Measurements from ENCODE around the gene G2E3. TPM values are rescaled to one million over a fixed set of nuclear protein-coding genes. Genes with fewer than 3 reads are reported as not detected.

Gene G2E3
- total and polyA plus RNA-seq, 4 donors, result 2.4 to 14.0 (median 5.7) TPM

DNA sequence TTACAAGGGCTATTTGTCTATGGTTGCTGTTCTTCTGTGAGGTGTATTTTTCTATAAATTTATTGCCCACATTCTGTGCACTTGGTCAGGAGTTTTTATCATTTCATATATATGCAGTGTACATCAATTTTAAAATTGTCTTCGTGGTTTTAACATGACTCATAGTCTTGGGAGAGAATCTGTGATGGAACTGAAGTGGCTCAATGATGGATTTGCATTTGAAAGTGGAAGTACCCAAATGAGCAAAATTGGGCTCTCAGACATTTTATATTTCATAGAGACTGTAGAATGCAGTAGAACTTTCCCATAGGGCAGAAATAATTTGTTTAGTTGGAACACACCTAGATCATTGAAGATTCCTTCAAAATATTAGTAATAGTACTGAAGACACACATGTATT, 61.2 kb downstream of the G2E3 start:
- Histone ChIP-seq H3K27me3 (ENCODE audit: control insufficient read depth in 4 of 4, insufficient read depth in 4 of 4, low read length in 3 of 4) (no peaks in the 10 kb centered on the region), H3K9ac (ENCODE audit: low read depth in 1 of 2, low read length in 2 of 2) (no peak overlapping the region), H3K4me3 (ENCODE audit: low read depth in 1 of 3, low read length in 3 of 3) (no peak overlapping the region), H3K36me3 (ENCODE audit: control insufficient read depth in 4 of 4, insufficient read depth in 3 of 4, low read depth in 1 of 4, low read length in 3 of 4) (peaks cover 0 to 6% (median 2%) of the 10 kb centered on the region in 4 donors), H3K27ac (ENCODE audit: low read depth in 1 of 2, low read length in 2 of 2) (no peak overlapping the region), H3K9me3 (ENCODE audit: control insufficient read depth in 4 of 4, low read length in 3 of 4) (no peaks in the 10 kb centered on the region), H3K4me1 (ENCODE audit: control insufficient read depth in 4 of 4, insufficient read depth in 4 of 4, low read length in 3 of 4) (peaks cover 2 to 21% (median 14%) of the 10 kb centered on the region in 4 donors)
- no peak for TF ChIP-seq TAF1 (conservative IDR thresholded peaks at IDR 0.05)
- TF ChIP-seq JUND (IDR thresholded peaks at IDR 0.05), result no peak
- no peak for TF ChIP-seq RXRA (IDR thresholded peaks at IDR 0.05)
- DNase-seq (ENCODE audit: low spot score), result no peak
- WGBS, result 86% methylated on average over 1 of the region's 1 CpG

DNA sequence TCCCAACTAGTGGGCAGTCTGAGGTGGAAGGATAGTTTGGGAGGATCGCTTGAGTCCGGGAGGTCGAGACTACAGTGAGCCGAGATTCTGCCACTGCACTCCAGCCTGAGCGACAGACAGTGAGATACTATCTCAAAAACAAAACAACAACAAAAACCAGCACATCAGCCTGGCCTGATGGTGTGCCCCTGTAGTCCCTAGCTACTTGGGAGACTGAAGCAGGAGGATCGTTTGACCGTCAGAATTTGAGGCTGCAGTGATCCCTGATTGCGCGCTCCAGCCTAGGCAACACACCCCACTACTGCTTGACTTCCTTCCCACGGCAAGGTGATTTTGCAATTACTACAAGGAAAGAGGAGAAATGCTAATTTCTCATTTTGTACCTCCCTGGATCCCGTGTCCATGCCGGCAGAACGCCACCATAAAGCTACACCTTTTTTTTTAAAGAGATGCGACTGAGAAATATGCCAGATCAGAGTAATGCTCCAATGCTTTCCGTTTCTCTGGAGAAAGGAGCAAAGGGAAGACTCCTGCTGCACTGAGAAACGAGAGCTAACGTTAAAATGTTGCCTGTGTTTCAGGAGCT, 62.5 kb downstream of the G2E3 start:
- WGBS, result 9% methylated on average over 17 of the region's 17 CpGs
- Histone ChIP-seq H3K4me1 (ENCODE audit: control insufficient read depth in 4 of 4, insufficient read depth in 4 of 4, low read length in 3 of 4) (peaks cover 2 to 24% (median 14%) of the 10 kb centered on the region in 4 donors), H3K27me3 (ENCODE audit: control insufficient read depth in 4 of 4, insufficient read depth in 4 of 4, low read length in 3 of 4) (no peaks in the 10 kb centered on the region), H3K4me3 (ENCODE audit: low read depth in 1 of 3, low read length in 3 of 3) (peak overlapping the region; percentile 66 to 96 (median 87)), H3K9me3 (ENCODE audit: control insufficient read depth in 4 of 4, low read length in 3 of 4) (no peaks in the 10 kb centered on the region), H3K27ac (ENCODE audit: low read depth in 1 of 2, low read length in 2 of 2) (peak overlapping the region; percentile 77 to 79), H3K9ac (ENCODE audit: low read depth in 1 of 2, low read length in 2 of 2) (peak overlapping the region; percentile 22 to 92), H3K36me3 (ENCODE audit: control insufficient read depth in 4 of 4, insufficient read depth in 3 of 4, low read depth in 1 of 4, low read length in 3 of 4) (peaks cover 0 to 4% (median 0%) of the 10 kb centered on the region in 4 donors)
- peak; percentile 37 for DNase-seq (ENCODE audit: low spot score)
- no peak for TF ChIP-seq JUND (IDR thresholded peaks at IDR 0.05)
- TF ChIP-seq, protein P1, sequence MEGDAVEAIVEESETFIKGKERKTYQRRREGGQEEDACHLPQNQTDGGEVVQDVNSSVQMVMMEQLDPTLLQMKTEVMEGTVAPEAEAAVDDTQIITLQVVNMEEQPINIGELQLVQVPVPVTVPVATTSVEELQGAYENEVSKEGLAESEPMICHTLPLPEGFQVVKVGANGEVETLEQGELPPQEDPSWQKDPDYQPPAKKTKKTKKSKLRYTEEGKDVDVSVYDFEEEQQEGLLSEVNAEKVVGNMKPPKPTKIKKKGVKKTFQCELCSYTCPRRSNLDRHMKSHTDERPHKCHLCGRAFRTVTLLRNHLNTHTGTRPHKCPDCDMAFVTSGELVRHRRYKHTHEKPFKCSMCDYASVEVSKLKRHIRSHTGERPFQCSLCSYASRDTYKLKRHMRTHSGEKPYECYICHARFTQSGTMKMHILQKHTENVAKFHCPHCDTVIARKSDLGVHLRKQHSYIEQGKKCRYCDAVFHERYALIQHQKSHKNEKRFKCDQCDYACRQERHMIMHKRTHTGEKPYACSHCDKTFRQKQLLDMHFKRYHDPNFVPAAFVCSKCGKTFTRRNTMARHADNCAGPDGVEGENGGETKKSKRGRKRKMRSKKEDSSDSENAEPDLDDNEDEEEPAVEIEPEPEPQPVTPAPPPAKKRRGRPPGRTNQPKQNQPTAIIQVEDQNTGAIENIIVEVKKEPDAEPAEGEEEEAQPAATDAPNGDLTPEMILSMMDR (IDR thresholded peaks at IDR 0.05; ENCODE audit: low read depth, low read length, missing input control), result no peak
- TF ChIP-seq HNF4G (IDR thresholded peaks at IDR 0.05), result no peak
- TF ChIP-seq SP1 (IDR thresholded peaks at IDR 0.05), result no peak
- no peak for TF ChIP-seq HNF4A (conservative IDR thresholded peaks at IDR 0.05)

DNA sequence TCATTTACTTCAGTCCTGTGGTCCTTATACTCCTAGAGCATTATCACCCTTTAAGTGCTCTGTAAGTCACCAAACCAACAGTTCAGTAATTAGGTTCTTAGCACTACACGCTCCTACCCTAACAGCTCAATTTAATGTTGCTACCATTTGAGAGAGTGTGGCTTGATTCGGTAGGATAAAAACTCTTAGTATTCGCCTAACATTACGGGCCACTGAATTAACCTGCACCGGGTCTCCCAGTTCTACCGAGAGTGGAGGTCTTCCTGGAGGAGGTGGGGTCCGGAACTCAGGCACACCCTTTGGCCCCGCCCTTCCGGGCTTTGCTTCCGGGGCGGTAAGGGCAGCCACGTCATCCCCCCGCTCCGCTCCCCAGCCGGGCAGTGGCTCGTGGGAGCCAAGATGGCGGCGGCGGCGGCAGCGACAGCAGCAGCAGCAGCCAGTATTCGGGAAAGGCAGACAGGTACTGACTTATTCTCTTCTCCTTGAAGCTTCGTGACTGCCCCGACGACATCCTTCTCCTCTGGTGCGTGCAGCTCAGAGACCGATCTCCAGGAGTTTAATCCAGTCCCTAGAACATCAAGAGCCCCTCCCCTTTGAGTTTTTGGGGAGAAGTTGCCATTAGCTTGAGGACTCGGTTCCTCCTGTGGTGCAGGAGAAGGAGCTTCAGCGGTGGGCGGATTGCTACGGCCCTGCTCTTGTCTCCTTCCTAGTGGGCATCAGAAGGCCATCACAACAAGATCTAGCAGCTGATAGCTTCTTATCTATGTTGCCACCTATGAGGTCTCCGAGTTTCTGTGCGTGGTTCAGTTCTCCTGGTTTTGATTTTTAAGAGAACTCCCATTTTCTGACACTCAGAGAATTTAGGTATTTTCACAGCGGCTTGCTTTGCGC, 63.2 kb downstream of the G2E3 start, which contains the start of gene SCFD1:
SCFD1 (plus strand) TSS at position 380 of the 891 bp plus-strand sequence; CDS start at position 400, 20 bp downstream.
- Histone ChIP-seq H3K36me3 (ENCODE audit: control insufficient read depth in 4 of 4, insufficient read depth in 3 of 4, low read depth in 1 of 4, low read length in 3 of 4) (peaks cover 0 to 4% (median 0%) of the 10 kb centered on the region in 4 donors), H3K4me3 (ENCODE audit: low read depth in 1 of 3, low read length in 3 of 3) (peak within 1 kb of the TSS; percentile 66 to 96 (median 87)), H3K9me3 (ENCODE audit: control insufficient read depth in 4 of 4, low read length in 3 of 4) (no peaks in the 10 kb centered on the region), H3K4me1 (ENCODE audit: control insufficient read depth in 4 of 4, insufficient read depth in 4 of 4, low read length in 3 of 4) (peaks cover 2 to 24% (median 14%) of the 10 kb centered on the region in 4 donors), H3K9ac (ENCODE audit: low read depth in 1 of 2, low read length in 2 of 2) (peak within 1 kb of the TSS; percentile 82 to 99), H3K27me3 (ENCODE audit: control insufficient read depth in 4 of 4, insufficient read depth in 4 of 4, low read length in 3 of 4) (no peaks in the 10 kb centered on the region), H3K27ac (ENCODE audit: low read depth in 1 of 2, low read length in 2 of 2) (peak within 1 kb of the TSS; percentile 77 to 79)
- WGBS, result under 1% methylated on average over 35 of the region's 35 CpGs
- peak; percentile 93 for DNase-seq (ENCODE audit: low spot score)
- TF ChIP-seq HNF4G (IDR thresholded peaks at IDR 0.05), result peak; percentile 23
- peak; percentile 55 for TF ChIP-seq NR2F2 (IDR thresholded peaks at IDR 0.05)
- TF ChIP-seq, protein P2, sequence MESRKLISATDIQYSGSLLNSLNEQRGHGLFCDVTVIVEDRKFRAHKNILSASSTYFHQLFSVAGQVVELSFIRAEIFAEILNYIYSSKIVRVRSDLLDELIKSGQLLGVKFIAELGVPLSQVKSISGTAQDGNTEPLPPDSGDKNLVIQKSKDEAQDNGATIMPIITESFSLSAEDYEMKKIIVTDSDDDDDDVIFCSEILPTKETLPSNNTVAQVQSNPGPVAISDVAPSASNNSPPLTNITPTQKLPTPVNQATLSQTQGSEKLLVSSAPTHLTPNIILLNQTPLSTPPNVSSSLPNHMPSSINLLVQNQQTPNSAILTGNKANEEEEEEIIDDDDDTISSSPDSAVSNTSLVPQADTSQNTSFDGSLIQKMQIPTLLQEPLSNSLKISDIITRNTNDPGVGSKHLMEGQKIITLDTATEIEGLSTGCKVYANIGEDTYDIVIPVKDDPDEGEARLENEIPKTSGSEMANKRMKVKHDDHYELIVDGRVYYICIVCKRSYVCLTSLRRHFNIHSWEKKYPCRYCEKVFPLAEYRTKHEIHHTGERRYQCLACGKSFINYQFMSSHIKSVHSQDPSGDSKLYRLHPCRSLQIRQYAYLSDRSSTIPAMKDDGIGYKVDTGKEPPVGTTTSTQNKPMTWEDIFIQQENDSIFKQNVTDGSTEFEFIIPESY (IDR thresholded peaks at IDR 0.05), result peak; percentile 37
- TF ChIP-seq FOXA1 (IDR thresholded peaks at IDR 0.05), result no peak
- TF ChIP-seq HNF4A (conservative IDR thresholded peaks at IDR 0.05), result peak; percentile 67 to 83
- TF ChIP-seq, protein P3, sequence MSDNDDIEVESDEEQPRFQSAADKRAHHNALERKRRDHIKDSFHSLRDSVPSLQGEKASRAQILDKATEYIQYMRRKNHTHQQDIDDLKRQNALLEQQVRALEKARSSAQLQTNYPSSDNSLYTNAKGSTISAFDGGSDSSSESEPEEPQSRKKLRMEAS (IDR thresholded peaks at IDR 0.05), result peak; percentile 74
- TF ChIP-seq, protein P4, sequence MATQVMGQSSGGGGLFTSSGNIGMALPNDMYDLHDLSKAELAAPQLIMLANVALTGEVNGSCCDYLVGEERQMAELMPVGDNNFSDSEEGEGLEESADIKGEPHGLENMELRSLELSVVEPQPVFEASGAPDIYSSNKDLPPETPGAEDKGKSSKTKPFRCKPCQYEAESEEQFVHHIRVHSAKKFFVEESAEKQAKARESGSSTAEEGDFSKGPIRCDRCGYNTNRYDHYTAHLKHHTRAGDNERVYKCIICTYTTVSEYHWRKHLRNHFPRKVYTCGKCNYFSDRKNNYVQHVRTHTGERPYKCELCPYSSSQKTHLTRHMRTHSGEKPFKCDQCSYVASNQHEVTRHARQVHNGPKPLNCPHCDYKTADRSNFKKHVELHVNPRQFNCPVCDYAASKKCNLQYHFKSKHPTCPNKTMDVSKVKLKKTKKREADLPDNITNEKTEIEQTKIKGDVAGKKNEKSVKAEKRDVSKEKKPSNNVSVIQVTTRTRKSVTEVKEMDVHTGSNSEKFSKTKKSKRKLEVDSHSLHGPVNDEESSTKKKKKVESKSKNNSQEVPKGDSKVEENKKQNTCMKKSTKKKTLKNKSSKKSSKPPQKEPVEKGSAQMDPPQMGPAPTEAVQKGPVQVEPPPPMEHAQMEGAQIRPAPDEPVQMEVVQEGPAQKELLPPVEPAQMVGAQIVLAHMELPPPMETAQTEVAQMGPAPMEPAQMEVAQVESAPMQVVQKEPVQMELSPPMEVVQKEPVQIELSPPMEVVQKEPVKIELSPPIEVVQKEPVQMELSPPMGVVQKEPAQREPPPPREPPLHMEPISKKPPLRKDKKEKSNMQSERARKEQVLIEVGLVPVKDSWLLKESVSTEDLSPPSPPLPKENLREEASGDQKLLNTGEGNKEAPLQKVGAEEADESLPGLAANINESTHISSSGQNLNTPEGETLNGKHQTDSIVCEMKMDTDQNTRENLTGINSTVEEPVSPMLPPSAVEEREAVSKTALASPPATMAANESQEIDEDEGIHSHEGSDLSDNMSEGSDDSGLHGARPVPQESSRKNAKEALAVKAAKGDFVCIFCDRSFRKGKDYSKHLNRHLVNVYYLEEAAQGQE (IDR thresholded peaks at IDR 0.05), result peak; percentile 43
- peak; percentile 99 for TF ChIP-seq YY1 (IDR thresholded peaks at IDR 0.05)
- TF ChIP-seq SP1 (IDR thresholded peaks at IDR 0.05), result peak; percentile 45
- TF ChIP-seq TAF1 (conservative IDR thresholded peaks at IDR 0.05), result peak; percentile 95
- TF ChIP-seq RAD21 (IDR thresholded peaks at IDR 0.05), result no peak
- no peak for TF ChIP-seq EGR1 (IDR thresholded peaks at IDR 0.05; ENCODE audit: low read depth in 2 of 2)
- TF ChIP-seq GABPA (IDR thresholded peaks at IDR 0.05 in 1 of 2, conservative IDR thresholded peaks at IDR 0.05 in 1 of 2), result peak; percentile 79 to 94
- peak in 1 of 2 donors; percentile 34 for TF ChIP-seq RXRA (IDR thresholded peaks at IDR 0.05)
- TF ChIP-seq FOXA2 (IDR thresholded peaks at IDR 0.05), result no peak
- peak in 1 of 2 donors; percentile 48 for TF ChIP-seq JUND (IDR thresholded peaks at IDR 0.05)
